Measurements from ENCODE around the gene NT5C1A. TPM values are rescaled to one million over a fixed set of nuclear protein-coding genes. Genes with fewer than 3 reads are reported as not detected.

The NT5C1A gene
- not detected in 2 replicates for total RNA-seq

GRCh38 chr1:39671793-39672550 is at the start of gene NT5C1A:
Gene NT5C1A, minus strand, starts transcription at chr1:39672107. Its CDS starts 69 bp downstream, at chr1:39672038.

GRCh38 chr1:39691383-39692151 is 19.7 kb upstream of the NT5C1A start, which contains the start of gene HPCAL4:
Gene HPCAL4, minus strand, starts transcription at chr1:39691433. Its CDS starts 6,830 bp downstream, at chr1:39684603.

GRCh38 chr1:39639305-39640130 is 32.4 kb downstream of the NT5C1A start, which contains the start of gene HEYL:
Gene HEYL, minus strand, starts transcription at chr1:39639643. Its CDS starts 18 bp downstream, at chr1:39639625.

Other genes with a start within 250 kb of the NT5C1A start
- gene BMP8A, start 180.5 kb downstream of the NT5C1A start, total RNA-seq: not detected in 2 replicates
- 234 and 336 TPM in 2 replicates for gene PABPC4, start 95.3 kb downstream of the NT5C1A start, total RNA-seq
- gene HEYL, start 32.5 kb downstream of the NT5C1A start, total RNA-seq: not detected in 2 replicates
- not detected in 2 replicates for gene HPCAL4, start 19.3 kb upstream of the NT5C1A start, total RNA-seq
- gene PPIE, start 66.8 kb upstream of the NT5C1A start, total RNA-seq: 30.3 and 47.6 TPM in 2 replicates
- 1.9 and 4.1 TPM in 2 replicates for gene OXCT2, start 99.2 kb upstream of the NT5C1A start, total RNA-seq
- gene BMP8B, start 116.8 kb upstream of the NT5C1A start, total RNA-seq: not detected in 2 replicates
- 19.2 and 25.6 TPM in 2 replicates for gene TRIT1, start 211.4 kb upstream of the NT5C1A start, total RNA-seq
- 0.15 and 1.5 TPM in 2 replicates for gene MYCL, start 229.8 kb upstream of the NT5C1A start, total RNA-seq

Measured in smooth muscle cell of trachea (primary cell).